HG03103 (cell line): ENCODE measurements around the gene NATD1.

Source experiments
- ATAC-seq: cut with Tn5 transposase; IDR thresholded peaks from one replicate; pipeline ENCODE4 v1.9.1; 2021; ENCODE audit warnings: low read depth; ENCODE audit not compliant: unreplicated experiment

NATD1 gene

DNA sequence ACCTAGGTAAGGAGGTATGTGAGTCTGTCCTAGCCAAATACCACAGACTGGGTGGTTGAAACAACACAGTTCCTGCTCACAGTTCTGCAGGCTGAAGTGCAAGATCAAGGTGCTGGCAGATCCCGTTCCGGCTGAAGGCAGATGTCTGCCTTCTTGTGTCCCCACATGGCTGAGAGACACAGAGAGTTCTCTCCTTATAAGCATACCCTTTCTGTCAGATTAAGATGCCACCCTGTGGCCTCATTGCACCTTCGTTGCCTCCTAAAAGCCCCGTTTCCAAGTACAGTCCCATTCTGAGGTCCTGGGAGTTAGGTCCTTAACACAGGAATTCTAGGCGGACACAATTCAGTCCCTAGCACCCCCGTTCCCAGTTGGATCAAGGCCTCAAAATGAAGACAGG, 30.1 kb downstream of the NATD1 start:
- no peak for ATAC-seq

DNA sequence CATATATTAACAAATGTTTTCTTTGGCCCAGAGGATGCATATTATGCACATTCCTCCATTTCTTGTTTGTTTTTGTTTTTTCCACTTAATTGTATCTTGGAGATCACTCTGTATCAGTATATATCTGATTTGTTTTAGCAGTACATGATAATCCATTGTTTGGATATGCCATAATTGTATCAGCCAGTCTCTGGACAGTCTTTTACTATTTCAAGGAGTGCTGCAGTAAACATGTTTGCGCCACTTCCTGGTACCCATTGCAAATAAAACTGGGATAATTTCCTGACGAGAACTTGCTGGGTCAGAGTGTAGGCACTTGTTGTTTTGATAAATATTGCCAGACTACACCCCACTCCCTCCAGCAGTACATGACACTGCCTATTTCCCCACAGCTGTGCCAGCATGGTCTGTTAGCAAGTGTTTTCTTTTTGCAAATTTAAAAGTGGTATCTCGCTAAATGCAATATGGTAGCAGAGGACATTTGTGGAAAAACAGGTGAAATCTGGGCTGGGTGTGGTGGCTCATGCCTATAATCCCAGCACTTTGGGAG, 34.3 kb downstream of the NATD1 start:
- ATAC-seq: no peak

DNA sequence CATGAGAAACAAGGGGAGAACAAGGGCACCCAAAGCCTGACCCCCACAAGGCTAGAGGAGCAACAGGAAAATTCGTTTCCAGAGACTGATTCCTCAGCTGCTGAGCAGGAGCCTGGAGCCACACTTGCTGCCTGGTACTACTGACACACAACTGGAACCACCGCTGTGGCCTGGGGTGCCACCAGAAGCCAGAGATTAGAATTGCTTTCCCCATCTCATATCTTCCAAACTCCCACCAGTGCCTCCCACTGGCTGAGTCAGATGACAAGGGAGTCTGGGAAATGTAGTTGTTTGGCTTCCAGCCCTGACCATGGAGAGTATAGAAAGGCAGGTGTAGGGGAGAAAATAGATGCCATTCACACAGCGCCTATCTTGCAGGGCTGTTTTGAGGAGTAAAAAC, 35.1 kb downstream of the NATD1 start:
- ATAC-seq: no peak

DNA sequence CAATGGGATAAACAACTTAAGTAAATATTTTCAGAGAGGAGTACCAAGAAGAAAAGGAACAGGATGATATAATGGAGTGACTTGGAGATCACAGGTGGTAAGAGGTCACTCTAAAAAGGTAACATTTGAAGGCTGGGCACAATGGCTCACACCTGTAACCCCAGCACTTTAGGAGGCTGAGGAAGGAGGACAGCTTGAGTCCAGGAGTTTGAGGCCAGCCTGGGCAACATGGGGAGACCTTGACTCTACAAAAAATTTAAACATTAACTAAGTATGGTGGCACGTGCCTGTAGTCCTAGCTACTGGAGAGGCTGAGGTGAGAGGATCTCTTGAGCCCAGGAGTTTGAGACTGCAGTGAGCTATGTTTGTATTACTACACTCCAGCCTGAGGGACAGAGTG, 35.9 kb downstream of the NATD1 start:
- no peak for ATAC-seq

DNA sequence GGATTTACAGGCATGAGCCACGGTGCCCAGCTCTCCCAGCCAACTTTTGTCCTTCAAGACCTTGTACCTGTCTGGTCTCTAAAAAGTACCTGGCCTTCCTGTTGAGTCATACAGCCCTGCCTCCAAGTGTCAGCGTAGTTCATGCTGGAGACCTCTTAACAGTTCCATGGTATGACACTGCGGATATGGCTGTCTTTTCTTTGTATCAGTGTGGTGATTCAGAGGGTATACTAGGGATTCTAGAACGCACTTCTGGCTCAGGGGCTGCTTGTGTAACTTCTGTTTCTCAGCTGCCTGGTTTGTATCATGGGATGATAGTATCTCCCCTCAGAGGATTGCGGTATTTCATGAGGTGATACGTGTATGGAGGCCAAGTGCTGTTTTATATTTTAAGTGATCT, 37.3 kb downstream of the NATD1 start:
- ATAC-seq: no peak

DNA sequence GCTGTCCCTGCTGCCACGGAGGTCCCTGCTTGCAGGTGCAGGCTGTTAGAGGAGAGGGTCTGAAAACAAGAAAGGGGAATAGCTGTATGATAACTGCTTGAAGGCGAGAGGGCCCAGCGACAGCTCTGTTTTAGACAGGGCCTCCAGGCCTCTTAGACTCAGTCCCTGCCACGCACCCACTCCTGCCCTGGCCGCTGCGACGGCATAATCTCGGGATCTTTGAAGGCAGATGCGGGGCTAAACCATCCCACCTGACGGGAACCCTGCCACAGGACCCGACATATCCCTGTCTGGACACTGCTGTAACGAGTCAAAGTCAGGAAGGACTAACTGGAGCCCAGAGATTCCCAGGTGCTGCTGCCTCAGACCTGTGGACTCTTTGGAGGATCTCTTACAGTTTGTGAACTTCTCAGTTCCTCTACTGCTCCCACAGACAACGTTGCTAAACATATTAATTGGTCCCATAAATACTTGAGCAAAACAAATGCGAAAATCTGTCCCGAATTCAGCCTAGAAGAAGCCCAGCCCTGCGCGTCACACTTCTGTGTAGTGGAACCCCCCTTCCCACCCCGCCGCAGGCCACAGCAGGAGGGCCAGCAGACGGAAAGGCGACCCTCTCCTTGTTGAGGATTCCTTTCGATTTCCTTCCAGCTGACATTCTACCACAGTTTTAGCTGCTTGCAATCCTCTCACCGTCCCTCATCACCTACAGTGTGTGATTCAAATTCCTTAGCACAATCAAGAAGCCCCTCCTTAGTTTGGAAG, 38.3 kb downstream of the NATD1 start:
- peak; percentile 4 for ATAC-seq

DNA sequence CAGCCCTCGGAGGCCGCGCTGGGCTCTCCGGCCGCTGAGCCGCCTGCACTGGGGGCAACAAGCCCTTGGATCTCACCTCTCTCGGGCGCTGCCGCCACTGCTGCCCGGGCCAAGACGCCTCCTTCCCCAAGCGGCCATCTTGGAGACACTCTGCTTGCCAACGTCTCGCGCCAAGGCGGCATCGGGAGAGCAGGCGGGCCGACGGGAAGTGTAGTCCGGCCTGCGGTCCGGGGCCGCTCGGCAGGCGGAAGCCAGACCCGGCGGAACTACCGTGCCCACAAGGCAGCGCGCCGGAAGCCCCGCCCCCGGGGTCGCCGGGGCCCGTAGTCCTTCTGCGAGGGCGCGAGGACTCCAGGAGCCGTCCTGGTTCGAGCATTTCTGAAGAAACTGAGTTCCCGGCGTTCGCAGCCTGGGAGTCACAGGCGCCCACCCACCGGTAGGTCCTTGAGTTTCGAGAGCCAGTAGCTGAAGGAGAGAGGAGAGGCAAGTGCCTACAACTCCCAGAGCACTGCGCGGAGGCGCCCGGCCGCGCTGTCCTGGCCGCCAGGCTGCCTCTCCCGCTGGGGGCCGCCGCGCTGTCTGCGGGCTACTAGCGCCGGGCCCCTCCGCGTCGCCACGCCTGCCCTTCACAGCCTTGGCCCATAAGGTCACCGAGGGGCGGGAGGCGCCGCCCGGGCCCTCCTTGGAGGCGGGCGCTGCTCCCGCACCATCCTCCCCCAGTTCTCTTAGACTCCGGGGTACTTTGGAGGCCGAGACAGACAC, 39.0 kb downstream of the NATD1 start, which contains the start of gene TMEM11:
Gene TMEM11 (minus strand): TSS at position 147 of the 762 bp plus-strand sequence. CDS start 9 bp downstream, at position 138.
- ATAC-seq: peak; percentile 76

DNA sequence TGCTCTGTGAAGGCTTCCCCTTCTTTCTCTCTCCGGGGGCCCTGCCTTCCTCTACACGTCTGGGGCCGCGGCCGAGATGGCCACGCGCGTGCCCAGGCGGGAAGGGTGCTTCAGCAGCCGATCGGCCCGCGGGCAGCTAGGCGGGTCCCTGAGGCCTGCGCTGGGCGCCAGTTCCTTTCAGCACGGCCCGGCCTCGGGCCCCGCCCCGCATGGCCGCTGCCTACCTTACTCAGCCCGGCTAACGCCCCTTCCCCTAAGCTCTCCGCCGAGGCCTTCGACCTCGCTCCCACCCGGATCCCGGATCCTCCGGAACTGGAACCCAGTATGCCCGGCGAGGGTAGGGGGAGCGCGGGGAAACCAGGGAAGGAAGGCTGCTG, 39.6 kb downstream of the NATD1 start:
- peak; percentile 7 for ATAC-seq

DNA sequence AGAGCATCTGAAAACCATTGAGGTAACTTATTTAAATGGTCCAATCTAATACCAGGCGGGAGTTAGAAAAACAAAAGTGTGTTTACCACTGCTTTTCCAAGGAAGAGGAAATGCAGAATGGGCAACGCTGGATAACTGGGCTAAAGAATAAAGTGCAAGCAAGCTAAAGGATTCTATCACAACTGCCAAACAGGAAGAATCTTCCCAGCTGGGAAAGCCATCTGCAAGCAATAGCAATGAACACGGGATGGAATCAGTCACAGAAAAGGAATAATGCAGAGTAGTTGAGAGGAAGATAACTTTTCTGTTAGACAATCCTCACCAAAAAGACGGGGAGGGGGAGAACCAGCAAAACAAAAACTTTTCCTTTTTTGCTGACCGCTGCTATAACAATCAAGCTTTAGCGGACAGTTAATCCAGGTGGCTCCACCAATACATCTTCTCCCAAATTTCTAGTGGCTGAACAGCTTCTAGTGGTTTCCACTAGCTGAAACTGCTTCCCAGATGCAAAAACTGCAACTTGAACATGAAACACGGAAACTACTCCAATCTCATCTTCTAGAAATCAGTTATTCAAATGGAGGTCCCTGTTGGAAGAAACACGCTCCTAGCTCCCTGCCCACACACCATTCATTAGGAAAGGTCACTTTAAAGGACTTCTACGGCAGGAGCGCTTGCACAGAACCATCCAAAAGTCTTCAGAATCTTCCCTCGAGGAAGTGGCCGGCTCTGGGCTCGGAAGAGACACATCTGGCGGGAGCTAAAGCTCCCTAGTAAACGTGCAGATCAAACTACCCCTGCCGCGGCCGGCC, 40.2 kb downstream of the NATD1 start:
- no peak for ATAC-seq

DNA sequence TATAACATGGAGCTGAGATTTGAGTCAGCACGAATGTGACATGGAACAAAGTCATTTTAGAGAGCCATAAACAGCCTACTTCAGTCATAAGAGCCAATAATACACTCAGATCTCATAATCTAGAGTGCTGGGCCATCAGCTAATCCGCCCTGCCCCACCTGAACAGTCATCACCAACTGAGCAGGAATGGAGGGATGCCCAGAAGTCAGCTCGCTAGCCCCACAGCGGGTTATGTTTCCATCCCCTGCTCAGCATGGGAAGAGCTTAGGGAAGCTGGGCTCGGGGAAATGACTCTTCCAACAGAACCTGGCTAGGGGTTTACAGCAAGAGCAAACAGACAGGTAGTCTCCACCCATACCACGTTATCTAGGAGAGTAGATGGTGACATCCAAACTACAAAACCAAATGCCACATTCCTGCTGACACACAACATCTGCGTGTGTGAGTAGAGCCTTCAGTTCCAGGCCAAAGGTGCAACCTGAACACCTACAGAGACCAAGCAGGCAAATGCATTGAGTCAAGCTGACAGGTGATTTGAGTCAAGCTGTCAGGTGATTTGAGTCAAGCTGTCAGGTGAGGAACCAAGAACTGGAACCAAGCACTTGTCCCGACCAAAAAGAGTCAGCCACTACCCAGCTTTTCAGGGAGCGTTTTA, 41.3 kb downstream of the NATD1 start:
- ATAC-seq: no peak

DNA sequence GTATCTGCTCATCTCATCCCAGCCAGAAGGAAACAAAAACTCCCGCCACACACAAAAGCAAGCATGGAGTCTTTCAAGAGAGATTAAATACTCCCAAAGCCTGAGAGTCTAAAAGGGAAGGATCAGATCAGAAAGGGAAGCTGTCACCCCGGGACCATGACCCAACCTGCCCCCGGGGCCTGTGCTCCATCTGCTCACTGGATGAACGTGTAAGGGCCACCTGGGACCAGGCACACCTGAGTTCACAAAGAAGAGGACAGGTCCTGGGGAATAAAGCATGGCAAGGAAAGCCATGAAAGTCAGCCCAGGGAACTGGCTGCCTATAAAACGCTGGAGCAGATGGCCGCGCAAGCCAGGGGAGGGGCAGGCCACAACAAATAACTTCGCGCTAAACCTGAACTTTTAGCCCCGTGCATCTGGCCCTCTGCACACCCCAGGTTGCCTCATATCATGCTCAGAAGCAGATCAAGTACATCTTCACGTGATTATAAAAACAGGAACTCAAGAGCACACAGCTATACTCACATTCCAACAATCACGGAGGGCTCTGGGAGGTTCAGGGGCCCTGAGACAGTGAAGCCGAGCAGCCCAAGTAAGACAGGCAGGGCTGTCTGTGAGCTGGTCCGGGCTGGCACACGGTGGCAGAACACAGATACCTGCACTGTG, 42.7 kb downstream of the NATD1 start:
- no peak for ATAC-seq

DNA sequence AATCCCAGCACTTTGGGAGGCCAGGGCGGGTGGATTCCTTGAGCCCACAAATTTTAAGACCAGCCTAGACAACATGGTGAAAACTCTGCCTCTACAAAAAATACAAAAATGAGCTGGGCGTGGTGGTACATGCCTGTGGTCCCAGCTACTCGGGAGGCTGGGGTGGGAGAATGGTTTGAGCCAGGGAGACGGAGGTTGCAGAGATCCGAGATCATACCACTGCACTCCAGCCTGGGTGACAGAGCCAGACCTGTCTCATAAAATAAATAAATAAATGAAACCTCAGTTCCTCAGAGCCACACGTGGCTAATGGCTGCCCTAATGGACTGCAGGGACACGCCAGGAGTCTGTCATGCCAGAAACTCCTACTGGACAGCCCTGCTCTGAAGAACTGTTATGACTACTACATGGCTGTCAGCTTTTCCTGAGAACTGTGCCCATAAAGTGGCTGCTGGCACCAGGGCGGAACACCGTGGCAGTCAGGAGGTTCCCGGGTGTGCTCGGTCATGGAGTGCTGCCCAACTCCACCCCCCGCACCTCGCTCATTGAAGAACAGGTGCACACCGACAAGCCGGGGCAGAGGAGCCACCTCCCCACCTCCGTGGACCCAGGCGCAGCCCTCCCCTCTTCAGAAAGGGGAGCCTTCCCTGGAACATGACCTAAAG, 43.6 kb downstream of the NATD1 start:
- ATAC-seq: no peak

DNA sequence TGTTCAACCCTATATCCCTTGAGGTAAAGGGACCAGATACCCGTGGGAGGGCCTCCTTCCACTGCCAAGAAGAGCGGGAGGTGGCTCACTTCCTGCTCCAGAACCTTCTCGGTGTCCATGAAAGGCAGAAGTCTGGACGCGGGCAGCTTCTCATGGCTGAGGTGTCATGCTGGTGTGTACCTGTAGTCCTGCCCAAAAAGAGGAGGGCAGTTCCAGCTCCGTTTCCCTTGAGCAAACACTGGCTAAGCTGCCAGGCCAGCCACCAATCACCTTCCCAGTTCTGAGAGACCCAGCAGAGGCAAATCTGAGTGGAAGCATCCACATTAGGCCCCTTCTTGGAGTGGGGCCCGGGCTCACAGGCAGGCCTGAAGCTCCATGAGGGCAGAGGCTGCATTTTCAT, 44.9 kb downstream of the NATD1 start:
- ATAC-seq: no peak

DNA sequence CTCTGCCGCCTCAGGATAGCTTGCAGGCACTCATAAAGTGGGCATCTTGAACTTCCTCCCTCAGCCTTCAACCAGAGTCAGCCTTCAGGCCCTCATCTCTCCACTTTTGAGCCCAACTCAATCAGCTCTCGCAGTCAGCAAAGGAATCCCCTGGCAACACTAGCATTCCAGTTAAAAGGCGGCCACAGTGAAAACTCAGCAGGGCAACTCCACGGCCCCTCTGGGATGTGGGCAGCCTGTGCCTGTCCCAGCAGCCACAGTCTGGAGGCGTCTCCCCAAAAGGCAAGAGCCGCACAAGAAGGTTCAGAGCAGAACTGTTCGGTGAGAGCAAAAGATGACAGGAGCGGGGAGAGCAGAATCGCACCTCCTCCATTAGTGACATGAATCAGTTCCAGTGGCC, 48.3 kb downstream of the NATD1 start:
- ATAC-seq: no peak

DNA sequence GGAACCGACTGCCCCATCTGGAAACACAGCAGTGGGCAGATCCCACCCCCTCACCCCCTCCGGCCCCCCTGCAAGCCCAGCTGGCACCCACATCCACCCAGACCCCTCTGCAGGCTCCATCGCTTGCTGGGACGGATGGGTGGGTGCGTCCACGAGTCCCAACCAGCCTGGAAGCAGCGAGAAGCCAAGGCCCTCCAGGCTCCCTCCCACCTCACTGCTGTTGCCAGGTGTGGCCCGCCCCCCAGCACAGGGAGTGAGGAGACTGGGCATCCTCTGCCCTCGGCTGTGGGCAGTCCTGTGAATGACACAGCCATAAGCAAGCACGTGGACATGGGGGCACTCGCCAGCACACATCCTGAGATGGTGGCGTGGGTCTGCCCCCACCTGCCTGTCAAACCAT, 50.7 kb downstream of the NATD1 start:
- no peak for ATAC-seq

DNA sequence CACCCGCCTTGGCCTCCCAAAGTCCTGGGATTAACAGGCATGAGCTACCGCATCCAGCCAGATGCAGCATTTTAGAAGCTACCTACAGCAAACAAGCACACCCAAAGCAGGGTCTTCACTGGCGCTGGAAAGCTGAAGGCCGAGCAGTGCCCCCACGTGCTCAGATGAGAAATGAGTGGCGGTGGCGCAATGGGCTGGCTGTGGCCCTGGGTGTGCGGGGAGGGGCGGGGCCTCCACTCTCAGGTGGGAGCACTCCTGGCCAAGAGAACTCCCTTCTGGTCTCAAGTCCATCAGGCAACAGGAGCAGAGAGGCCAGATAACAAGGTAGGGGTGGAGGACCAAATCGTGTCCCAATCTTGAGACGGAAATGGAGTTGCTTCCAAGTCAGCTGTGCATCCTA, 51.3 kb downstream of the NATD1 start:
- no peak for ATAC-seq

DNA sequence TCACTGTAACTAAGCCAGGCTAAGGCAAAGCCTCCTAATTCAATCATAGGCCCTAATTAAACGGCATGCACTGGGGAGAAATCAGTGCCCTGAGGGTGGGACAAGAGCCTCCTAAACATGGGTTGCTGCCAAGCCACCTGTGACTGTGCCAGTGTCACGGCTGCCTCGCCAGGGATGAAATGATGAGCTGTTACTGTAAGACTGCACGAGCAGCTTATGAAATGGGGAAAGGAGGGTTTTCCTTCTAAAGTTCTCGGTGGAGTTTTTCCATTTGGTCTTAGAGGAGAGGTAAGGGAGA, 52.0 kb downstream of the NATD1 start:
- ATAC-seq: no peak

DNA sequence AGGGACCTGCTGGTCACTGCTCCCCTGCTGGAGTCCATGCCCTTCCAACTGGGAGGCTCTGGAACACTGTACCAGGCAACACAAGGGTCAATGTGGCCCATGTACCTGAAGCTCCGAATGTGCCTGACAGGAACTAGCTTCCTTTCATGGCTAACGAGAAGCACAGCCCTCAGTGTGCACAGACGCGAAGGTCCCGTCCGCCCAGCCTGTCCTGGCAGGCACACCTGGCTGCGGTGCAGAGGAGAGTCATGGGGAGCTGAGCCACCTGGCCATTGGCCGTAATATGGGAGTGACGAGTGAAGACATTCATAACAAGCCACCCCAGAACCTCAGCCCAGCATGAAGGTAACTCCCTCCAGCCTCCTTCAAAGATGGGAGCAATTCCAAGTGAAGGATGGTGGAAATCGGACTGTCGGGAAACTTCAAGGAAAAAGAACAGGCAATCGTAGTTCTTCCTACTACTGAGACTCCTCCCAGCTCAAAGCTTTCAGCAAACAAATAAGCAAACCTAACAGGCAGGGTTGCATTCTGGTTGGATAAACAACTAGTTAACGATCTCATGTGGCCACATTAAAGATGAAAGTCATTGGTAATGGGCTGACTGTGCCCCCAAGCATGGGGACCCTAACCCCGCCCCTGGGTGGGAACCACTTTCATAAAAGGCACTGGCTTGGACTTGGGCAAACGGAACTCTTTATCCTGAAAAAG, 52.5 kb downstream of the NATD1 start:
- ATAC-seq: no peak

DNA sequence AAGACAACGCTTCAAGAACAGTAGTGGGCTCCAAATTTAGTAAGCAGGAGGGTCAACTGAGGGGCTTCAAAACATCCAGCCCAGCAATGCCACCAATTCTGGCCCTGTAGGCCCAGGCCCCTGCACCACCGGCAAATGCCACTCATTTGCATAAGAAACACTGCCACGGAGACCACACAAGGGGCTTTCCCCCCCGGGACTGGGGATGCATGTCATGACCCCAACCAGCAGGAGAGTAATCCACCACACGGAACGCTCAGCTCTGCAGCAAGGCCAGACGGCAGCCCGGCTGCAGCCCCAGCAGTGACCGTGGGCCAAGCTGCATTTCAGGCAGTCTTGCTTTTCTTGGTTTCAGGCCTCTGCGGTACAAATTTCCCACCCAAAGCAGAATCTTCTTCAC, 53.4 kb downstream of the NATD1 start:
- no peak for ATAC-seq
